Measurements from ENCODE around the gene TCL1A.
"Not testable (repeated sequence)": the region's sequence is repeated elsewhere in the genome, so short reads cannot be mapped to it uniquely, and the experiment has no call there.

Gene TCL1A

GRCh38 chr14:95674613-95675012 lies 39.3 kb downstream of the TCL1A start:
- no peak for DNase-seq

DNA sequence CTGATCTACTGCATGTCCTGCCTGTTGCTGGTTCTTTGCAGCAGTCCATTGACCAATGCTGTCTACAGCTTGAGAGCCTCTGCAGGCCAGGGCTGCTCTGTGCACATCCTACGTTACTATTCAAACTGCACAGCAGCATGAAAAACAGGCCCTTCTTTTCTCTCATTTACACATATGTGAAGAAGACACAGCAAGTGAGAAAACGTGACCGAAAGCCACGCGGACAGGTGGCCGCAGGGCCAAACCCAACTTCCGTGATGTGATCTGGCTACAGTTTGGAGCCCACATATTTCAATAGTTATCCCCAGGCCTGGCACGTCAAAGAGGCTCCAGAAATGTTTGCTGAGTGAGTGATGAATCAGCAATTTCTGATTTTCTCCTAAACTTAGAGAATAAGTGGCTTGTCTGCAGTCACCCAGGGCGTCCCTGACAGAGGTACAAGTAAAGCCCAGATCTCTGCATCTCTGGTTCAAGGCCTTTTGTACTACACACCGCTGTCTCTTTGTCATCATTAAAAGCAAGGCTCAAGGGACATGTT lies 45.6 kb downstream of the TCL1A start:
- DNase-seq = no peak

DNA sequence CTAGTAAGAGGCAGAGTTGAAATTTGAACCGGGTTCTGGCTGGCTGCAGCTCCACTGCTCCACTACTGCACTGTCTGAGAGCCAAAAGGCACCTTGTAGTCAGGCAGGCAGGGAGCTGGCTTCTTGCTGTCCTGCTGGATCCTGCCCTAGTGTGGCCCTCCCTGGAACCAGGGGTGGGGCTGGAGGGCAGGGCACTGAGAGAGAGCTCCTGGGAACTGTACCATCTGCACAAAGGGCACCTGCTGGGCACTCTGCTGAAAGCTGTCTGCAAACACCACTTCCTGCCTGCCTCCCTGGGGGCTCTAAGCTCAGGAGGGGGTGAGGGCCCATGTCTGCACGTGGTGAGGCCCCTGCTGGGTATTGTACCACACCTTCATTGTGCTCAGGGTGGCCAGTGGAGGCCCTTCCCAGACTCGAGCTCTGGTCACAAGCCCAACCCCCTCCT lies 46.7 kb downstream of the TCL1A start:
- no peak for DNase-seq

DNA sequence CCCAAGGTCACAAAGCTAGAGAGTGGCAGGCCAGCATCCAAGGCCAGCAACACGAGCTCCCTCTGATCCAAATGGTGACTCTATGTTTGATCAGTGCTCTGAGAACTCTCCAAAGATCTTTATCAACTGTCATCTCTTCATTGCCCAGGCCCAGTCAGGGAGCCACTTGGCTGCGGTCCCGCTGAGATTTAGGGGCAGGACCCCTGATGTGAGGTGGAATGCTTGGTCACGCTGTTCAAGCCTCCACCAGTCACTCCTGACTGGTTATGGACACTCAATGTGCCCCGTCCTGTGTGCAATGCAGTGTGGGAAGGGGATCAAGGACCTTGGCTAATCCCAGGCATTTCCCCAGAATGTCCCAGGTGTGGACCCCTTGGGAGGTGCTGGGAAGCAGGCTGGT lies 47.5 kb downstream of the TCL1A start:
- DNase-seq = no peak

DNA sequence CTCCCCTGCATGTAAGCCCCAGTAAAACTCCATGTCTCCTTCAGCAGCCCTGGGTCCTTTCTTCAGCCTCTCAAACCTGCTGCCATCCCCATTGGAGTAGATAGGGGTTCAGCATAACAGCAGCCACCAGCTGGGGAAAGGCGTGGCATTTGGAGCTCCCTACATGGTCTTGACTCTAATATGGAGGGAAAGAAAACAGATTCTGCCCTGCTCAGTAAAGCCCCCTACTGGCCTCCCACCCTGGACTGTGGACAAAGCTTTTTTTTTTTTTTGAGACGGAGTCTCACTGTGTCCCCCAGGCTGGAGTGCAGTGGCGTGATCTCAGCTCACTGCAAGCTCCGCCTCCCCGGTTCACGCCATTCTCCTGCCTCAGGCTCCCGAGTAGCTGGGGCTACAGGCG lies 48.4 kb downstream of the TCL1A start:
- not testable (repeated sequence) for DNase-seq

- DNase-seq = no peak
These were observed 49.4 kb downstream of the TCL1A start for GRCh38 chr14:95664546-95664945.

DNA sequence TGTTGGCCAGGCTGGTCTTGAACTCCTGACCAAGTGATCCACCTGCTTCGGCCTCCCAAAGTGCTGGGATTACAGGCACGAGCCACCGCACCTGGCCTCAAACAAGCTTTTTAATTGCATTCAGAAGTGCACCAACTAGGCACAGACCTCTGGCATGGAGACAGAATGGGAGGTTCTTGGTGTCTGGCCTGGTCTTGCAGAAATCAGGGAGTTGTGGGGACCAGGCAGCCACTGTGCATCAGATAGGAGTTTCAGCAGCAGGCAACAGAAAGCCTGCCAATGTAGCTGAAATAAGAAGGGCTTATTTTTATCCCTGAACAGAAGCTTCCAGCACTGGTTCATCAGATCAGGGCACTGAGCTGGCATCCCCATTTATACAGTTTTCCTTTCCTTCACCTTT lies 49.9 kb downstream of the TCL1A start:
- peak in 1 of 2 donors; percentile 8 for DNase-seq

- no peak for DNase-seq
These were observed 50.6 kb downstream of the TCL1A start for GRCh38 chr14:95663226-95663797.

GRCh38 chr14:95662376-95663186 lies 51.3 kb downstream of the TCL1A start:
- no peak for DNase-seq

GRCh38 chr14:95660651-95661515 lies 53.0 kb downstream of the TCL1A start:
- DNase-seq = no peak

GRCh38 chr14:95659990-95660385 lies 53.9 kb downstream of the TCL1A start:
- no peak for DNase-seq

All from hippocampal formation (tissue), 2 donors.